ENCODE results near the gene CLNK. TPM values are rescaled to one million over a fixed set of nuclear protein-coding genes. Genes with fewer than 3 reads are reported as not detected.

CLNK gene
- total RNA-seq, 1 donor from 2014 or later = not detected

- H3K36me3 ChIP-seq = no peaks in the 10 kb centered on the region
- no peaks in the 10 kb centered on the region for H3K4me1 ChIP-seq
- H3K4me3 ChIP-seq = no peak overlapping the region
- no peaks in the 10 kb centered on the region for H3K27me3 ChIP-seq
- H3K9me3 ChIP-seq = no peaks in the 10 kb centered on the region
- DNase-seq (ENCODE audit: low spot score in 2 of 2) = no peak
- no peak for TF ChIP-seq CTCF (IDR thresholded peaks at IDR 0.05)
- no peak overlapping the region for H3K27ac ChIP-seq
- intact Hi-C loops (cut with DNase I) = no loop called here
Observed at GRCh38 chr4:10731162-10731561, 46.6 kb upstream of the CLNK start.

- Histone ChIP-seq H3K4me1 (no peaks in the 10 kb centered on the region), H3K4me3 (no peak overlapping the region), H3K27ac (no peak overlapping the region), H3K9me3 (no peaks in the 10 kb centered on the region), H3K27me3 (no peaks in the 10 kb centered on the region), H3K36me3 (no peaks in the 10 kb centered on the region)
- intact Hi-C loops (cut with DNase I) = no loop called here
- no peak for TF ChIP-seq CTCF (IDR thresholded peaks at IDR 0.05)
- DNase-seq (ENCODE audit: low spot score in 2 of 2) = no peak
Observed at GRCh38 chr4:10730590-10730989, 46.0 kb upstream of the CLNK start.

GRCh38 chr4:10730019-10730418 lies 45.5 kb upstream of the CLNK start:
- H3K27ac ChIP-seq = no peak overlapping the region
- no peaks in the 10 kb centered on the region for H3K36me3 ChIP-seq
- intact Hi-C loops (cut with DNase I) = no loop called here
- TF ChIP-seq CTCF (IDR thresholded peaks at IDR 0.05) = no peak
- no peak for DNase-seq (ENCODE audit: low spot score in 2 of 2)
- H3K4me3 ChIP-seq = no peak overlapping the region
- no peaks in the 10 kb centered on the region for H3K9me3 ChIP-seq
- no peaks in the 10 kb centered on the region for H3K4me1 ChIP-seq
- no peaks in the 10 kb centered on the region for H3K27me3 ChIP-seq

DNA sequence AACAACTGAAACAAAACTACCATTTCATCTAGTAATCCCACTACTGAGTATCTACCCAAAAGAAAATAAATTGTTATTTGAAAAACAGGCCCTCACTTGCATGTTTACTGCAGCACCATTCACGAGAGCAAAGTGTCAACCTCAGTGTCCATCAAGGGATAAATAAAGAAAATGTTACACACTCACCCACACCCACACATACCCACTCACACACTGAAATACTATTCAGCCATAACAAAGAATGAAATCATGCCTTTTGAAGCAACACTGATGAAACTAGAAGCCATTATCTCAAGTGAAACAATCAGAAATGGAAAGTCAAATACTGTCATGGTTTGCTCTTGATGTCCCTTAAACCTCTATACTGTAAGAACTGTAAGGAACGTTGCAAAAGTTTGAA lies 44.8 kb upstream of the CLNK start:
- no peaks in the 10 kb centered on the region for H3K36me3 ChIP-seq
- no peak for DNase-seq (ENCODE audit: low spot score in 2 of 2)
- H3K27ac ChIP-seq = no peak overlapping the region
- H3K9me3 ChIP-seq = no peaks in the 10 kb centered on the region
- H3K4me1 ChIP-seq = no peaks in the 10 kb centered on the region
- no peak overlapping the region for H3K4me3 ChIP-seq
- intact Hi-C loops (cut with DNase I) = no loop called here
- no peak for TF ChIP-seq CTCF (IDR thresholded peaks at IDR 0.05)
- no peaks in the 10 kb centered on the region for H3K27me3 ChIP-seq

DNA sequence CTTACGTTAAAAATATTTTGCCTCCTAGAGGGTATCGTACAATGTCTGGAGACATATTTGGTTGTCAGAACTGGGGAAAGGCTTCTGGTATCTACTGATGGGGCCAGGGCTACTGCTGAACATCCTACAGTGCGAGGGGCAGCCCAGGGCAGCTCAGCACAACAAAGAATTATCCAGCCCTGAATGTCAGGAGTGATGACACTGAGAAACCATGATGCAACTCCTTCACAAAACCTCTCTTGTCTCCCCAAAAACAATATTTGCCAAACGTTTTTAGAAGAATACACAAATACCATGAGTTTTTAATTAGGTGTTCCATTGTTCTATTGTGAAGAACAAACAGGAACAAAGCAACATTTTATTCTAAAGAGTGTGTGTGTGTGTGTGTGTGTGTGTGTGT lies 43.4 kb upstream of the CLNK start:
- H3K27ac ChIP-seq = no peak overlapping the region
- no peaks in the 10 kb centered on the region for H3K27me3 ChIP-seq
- no peak for TF ChIP-seq CTCF (IDR thresholded peaks at IDR 0.05)
- no peak for DNase-seq (ENCODE audit: low spot score in 2 of 2)
- H3K4me1 ChIP-seq = no peaks in the 10 kb centered on the region
- no peak overlapping the region for H3K4me3 ChIP-seq
- no peaks in the 10 kb centered on the region for H3K9me3 ChIP-seq
- intact Hi-C loops (cut with DNase I) = no loop called here
- H3K36me3 ChIP-seq = no peaks in the 10 kb centered on the region

GRCh38 chr4:10727140-10727880 lies 42.7 kb upstream of the CLNK start:
- no peaks in the 10 kb centered on the region for H3K4me1 ChIP-seq
- H3K36me3 ChIP-seq = no peaks in the 10 kb centered on the region
- no peak for TF ChIP-seq CTCF (IDR thresholded peaks at IDR 0.05)
- no peak for DNase-seq (ENCODE audit: low spot score in 2 of 2)
- no peak overlapping the region for H3K27ac ChIP-seq
- H3K9me3 ChIP-seq = no peaks in the 10 kb centered on the region
- H3K4me3 ChIP-seq = no peak overlapping the region
- intact Hi-C loops (cut with DNase I) = no loop called here
- H3K27me3 ChIP-seq = no peaks in the 10 kb centered on the region
